Suprapubic skin (tissue), 4 donors: ENCODE results near the gene PIGZ.

ENCODE experiments used
- EP300 ChIP-seq: sonication (generic); formaldehyde crosslinking; IDR thresholded peaks from one replicate; pipeline ENCODE4 v1.6.1; 2017; ENCODE audit warnings: antibody characterized with exemption
- POLR2A ChIP-seq, 2 donors: fragments of 450-650 bp; IDR thresholded peaks; one replicate each; pipeline ENCODE4 v1.6.1; 2017; ENCODE audit warnings: antibody characterized with exemption in 2 of 2, mild to moderate bottlenecking in 2 of 2, moderate library complexity in 2 of 2
- POLR2AphosphoS5 ChIP-seq, 3 donors: sonication (generic); formaldehyde crosslinking; IDR thresholded peaks; one replicate each; pipeline ENCODE4 v1.6.1; 2017; ENCODE audit warnings: antibody characterized with exemption in 3 of 3
- TF ChIP-seq, protein P1 (sequence below), 2 donors: fragments of 200-600 bp in 1 of 2; fragments of 450-650 bp in 1 of 2; sonication (generic) in 1 of 2; IDR thresholded peaks; one replicate each; pipeline ENCODE4 v1.5.1; 2016 to 2019; ENCODE audit warnings: antibody characterized with exemption in 2 of 2, mild to moderate bottlenecking in 1 of 2, moderate library complexity in 1 of 2

DNA sequence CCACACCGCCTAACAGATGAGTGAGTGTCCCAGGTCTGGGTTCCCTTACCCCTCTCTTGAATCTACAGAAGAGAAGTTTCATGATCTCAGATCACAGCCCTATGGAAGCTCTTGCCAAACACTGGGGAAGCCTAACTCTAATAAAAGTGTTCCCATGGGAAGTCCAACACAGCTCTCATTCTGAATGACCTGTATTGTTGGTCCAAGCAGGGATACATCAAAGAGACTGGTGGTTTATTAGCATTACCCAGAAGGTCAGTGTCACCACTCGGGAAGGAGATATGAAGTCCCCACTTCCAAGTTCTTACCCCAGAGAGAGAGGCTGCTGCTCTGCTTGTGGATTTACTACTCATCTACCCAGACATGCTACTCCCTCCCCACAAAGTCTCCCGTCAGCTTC, 17.3 kb downstream of the PIGZ start:
- TF ChIP-seq, protein P1, sequence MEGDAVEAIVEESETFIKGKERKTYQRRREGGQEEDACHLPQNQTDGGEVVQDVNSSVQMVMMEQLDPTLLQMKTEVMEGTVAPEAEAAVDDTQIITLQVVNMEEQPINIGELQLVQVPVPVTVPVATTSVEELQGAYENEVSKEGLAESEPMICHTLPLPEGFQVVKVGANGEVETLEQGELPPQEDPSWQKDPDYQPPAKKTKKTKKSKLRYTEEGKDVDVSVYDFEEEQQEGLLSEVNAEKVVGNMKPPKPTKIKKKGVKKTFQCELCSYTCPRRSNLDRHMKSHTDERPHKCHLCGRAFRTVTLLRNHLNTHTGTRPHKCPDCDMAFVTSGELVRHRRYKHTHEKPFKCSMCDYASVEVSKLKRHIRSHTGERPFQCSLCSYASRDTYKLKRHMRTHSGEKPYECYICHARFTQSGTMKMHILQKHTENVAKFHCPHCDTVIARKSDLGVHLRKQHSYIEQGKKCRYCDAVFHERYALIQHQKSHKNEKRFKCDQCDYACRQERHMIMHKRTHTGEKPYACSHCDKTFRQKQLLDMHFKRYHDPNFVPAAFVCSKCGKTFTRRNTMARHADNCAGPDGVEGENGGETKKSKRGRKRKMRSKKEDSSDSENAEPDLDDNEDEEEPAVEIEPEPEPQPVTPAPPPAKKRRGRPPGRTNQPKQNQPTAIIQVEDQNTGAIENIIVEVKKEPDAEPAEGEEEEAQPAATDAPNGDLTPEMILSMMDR (IDR thresholded peaks at IDR 0.05), result no peak
- no peak for TF ChIP-seq POLR2AphosphoS5 (IDR thresholded peaks at IDR 0.05)
- no peak for TF ChIP-seq EP300
- no peak for TF ChIP-seq POLR2A (IDR thresholded peaks at IDR 0.05)
